ENCODE measurements around the gene BCO1. TPM values are rescaled to one million over a fixed set of nuclear protein-coding genes. Genes with fewer than 3 reads are reported as not detected.

BCO1 gene
- polyA plus RNA-seq, 10 donors: 0.05 to 0.19 (median 0.07) TPM; not detected in 6

GRCh38 chr16:81275795-81276194, 37.3 kb downstream of the BCO1 start:
- DNase-seq: no peak

GRCh38 chr16:81276323-81276722, 37.8 kb downstream of the BCO1 start:
- no peak for DNase-seq

- no peak for DNase-seq
These were observed 39.1 kb downstream of the BCO1 start for GRCh38 chr16:81277541-81278080.

- no peak for DNase-seq
These were observed 40.0 kb downstream of the BCO1 start for GRCh38 chr16:81278526-81278925.

- no peak for DNase-seq
These were observed 40.9 kb downstream of the BCO1 start for GRCh38 chr16:81279392-81279791.

- no peak for DNase-seq
These were observed 41.9 kb downstream of the BCO1 start for GRCh38 chr16:81280393-81280792.

GRCh38 chr16:81283044-81283443, 44.6 kb downstream of the BCO1 start:
- no peak for DNase-seq

GRCh38 chr16:81284995-81285600, 46.6 kb downstream of the BCO1 start:
- DNase-seq: no peak

GRCh38 chr16:81286190-81286589, 47.7 kb downstream of the BCO1 start:
- DNase-seq: no peak

- no peak for DNase-seq
These were observed 52.6 kb downstream of the BCO1 start for GRCh38 chr16:81291117-81291516.

GRCh38 chr16:81292936-81293335, 54.4 kb downstream of the BCO1 start:
- DNase-seq: no peak

- no peak for DNase-seq
These were observed 55.7 kb downstream of the BCO1 start for GRCh38 chr16:81293909-81294802.

- DNase-seq: no peak
These were observed 58.1 kb downstream of the BCO1 start for GRCh38 chr16:81296631-81297030.

- DNase-seq: no peak
These were observed 69.3 kb downstream of the BCO1 start for GRCh38 chr16:81307770-81308169.

GRCh38 chr16:81310045-81310644, 71.7 kb downstream of the BCO1 start:
- no peak for DNase-seq

- DNase-seq: no peak
These were observed 73.3 kb downstream of the BCO1 start for GRCh38 chr16:81311762-81312161.

- peak in 1 of 3 donors; percentile 5 for DNase-seq
These were observed 75.5 kb downstream of the BCO1 start for GRCh38 chr16:81313701-81314602.

- DNase-seq: peak; percentile 95 to 98 (median 97)
These were observed 76.2 kb downstream of the BCO1 start, which contains the start of gene GAN for GRCh38 chr16:81314603-81315270. Gene GAN, plus strand, starts transcription at chr16:81314962. Its CDS starts 152 bp downstream, at chr16:81315114.

GRCh38 chr16:81315271-81316175, 77.0 kb downstream of the BCO1 start:
- DNase-seq: peak in 2 of 3 donors; percentile 31 to 70

- no peak for DNase-seq
These were observed 77.6 kb downstream of the BCO1 start for GRCh38 chr16:81316176-81316496.

Measured in muscle of back (tissue), 11 donors.